HEK293 (cell line): ENCODE measurements around the gene SRSF5.

ENCODE experiments used
- CTCF ChIA-PET: fragments of 350-600 bp; formaldehyde crosslinking; extraction: SDS; loops from one replicate; lab custom pipeline; 2021; ENCODE audit warnings: antibody characterized with exemption; lab: Yijun Ruan, JAX
- POLR2A ChIA-PET: fragments of 300-600 bp; formaldehyde crosslinking; extraction: SDS; loops from one replicate; lab custom pipeline; 2020; ENCODE audit warnings: antibody characterized with exemption, inconsistent platforms; lab: Yijun Ruan, JAX
- H3K27ac ChIP-seq: fragments of 200-500 bp; sonication (Bioruptor generic); 2 replicates; pipeline ENCODE4 v1.5.1; 2014; ENCODE audit warnings: low read depth, low read length, control low read depth, inconsistent platforms; ENCODE audit errors: extremely low read depth
- H3K36me3 ChIP-seq, 2 experiments: fragments of 200-500 bp in 1 of 2; sonication (Bioruptor generic) in 1 of 2; 1 replicate in 1 of 2; 2 replicates in 1 of 2; pipeline ENCODE4 v1.5.1; 2014 to 2017; ENCODE audit warnings: inconsistent platforms in 2 of 2, low read length in 2 of 2; ENCODE audit not compliant: control insufficient read depth in 2 of 2, insufficient read depth in 1 of 2
- H3K4me1 ChIP-seq: fragments of 200-500 bp; sonication (Bioruptor generic); 2 replicates; pipeline ENCODE4 v1.5.1; 2014; ENCODE audit warnings: mild to moderate bottlenecking, low read length, inconsistent platforms; ENCODE audit not compliant: control insufficient read depth, insufficient read depth
- H3K4me3 ChIP-seq: 2 replicates; pipeline ENCODE4 v1.5.1; 2011; ENCODE audit warnings: low read depth, mild to moderate bottlenecking, control low read depth, low read length, moderate library complexity
- H3K9me3 ChIP-seq: fragments of 200-500 bp; sonication (Bioruptor generic); 2 replicates; pipeline ENCODE4 v1.5.1; 2014; ENCODE audit warnings: low read depth, low read length, inconsistent platforms; ENCODE audit not compliant: control insufficient read depth, insufficient read depth
- GLI4 ChIP-seq: fragments of 450-650 bp; formaldehyde crosslinking; IDR thresholded peaks from 2 replicates; pipeline ENCODE4 v1.5.1; 2016; ENCODE audit warnings: missing biosample characterization, missing genetic modification characterization
- HOXD13 ChIP-seq: sonication (generic); formaldehyde crosslinking; IDR thresholded peaks from 2 replicates; pipeline ENCODE4 v1.8.0; 2022; ENCODE audit warnings: missing genetic modification reagents, borderline replicate concordance
- OVOL3 ChIP-seq: fragments of 450-650 bp; formaldehyde crosslinking; IDR thresholded peaks from 2 replicates; pipeline ENCODE4 v1.5.1; 2016; ENCODE audit warnings: missing biosample characterization, missing genetic modification characterization
- PRDM4 ChIP-seq: fragments of 450-650 bp; formaldehyde crosslinking; IDR thresholded peaks from 2 replicates; pipeline ENCODE4 v1.5.1; 2017; ENCODE audit warnings: missing biosample characterization, missing genetic modification characterization
- SP7 ChIP-seq: fragments of 450-650 bp; formaldehyde crosslinking; IDR thresholded peaks from 2 replicates; pipeline ENCODE4 v1.5.1; 2016; ENCODE audit warnings: missing biosample characterization, missing genetic modification characterization
- ZNF426 ChIP-seq: fragments of 450-650 bp; formaldehyde crosslinking; IDR thresholded peaks from 2 replicates; pipeline ENCODE4 v1.5.1; 2017; ENCODE audit warnings: missing biosample characterization, missing genetic modification characterization, mild to moderate bottlenecking, inconsistent platforms, moderate library complexity
- ZNF513 ChIP-seq: fragments of 450-650 bp; IDR thresholded peaks from 2 replicates; pipeline ENCODE4 v1.5.1; 2018; ENCODE audit warnings: missing biosample characterization, missing genetic modification characterization
- ZNF518A ChIP-seq: fragments of 450-650 bp; formaldehyde crosslinking; conservative IDR thresholded peaks from 2 replicates; pipeline ENCODE4 v1.5.1; 2016; ENCODE audit warnings: low read depth, missing biosample characterization, missing genetic modification characterization
- ZNF529 ChIP-seq: fragments of 450-650 bp; formaldehyde crosslinking; IDR thresholded peaks from 2 replicates; pipeline ENCODE4 v1.5.1; 2017; ENCODE audit warnings: missing genetic modification characterization, missing biosample characterization; ENCODE audit not compliant: insufficient replicate concordance
- ZNF549 ChIP-seq: fragments of 450-650 bp; IDR thresholded peaks from 2 replicates; pipeline ENCODE4 v1.5.1; 2018; ENCODE audit warnings: missing biosample characterization, missing genetic modification characterization, mild to moderate bottlenecking, inconsistent platforms, moderate library complexity
- ZNF558 ChIP-seq: fragments of 450-650 bp; formaldehyde crosslinking; IDR thresholded peaks from 2 replicates; pipeline ENCODE4 v1.5.1; 2016; ENCODE audit warnings: missing biosample characterization, missing genetic modification characterization
- ZNF654 ChIP-seq: fragments of 450-650 bp; formaldehyde crosslinking; IDR thresholded peaks from 2 replicates; pipeline ENCODE4 v1.5.1; 2016; ENCODE audit warnings: low read depth, missing biosample characterization, missing genetic modification characterization
- ZNF658 ChIP-seq: fragments of 450-650 bp; formaldehyde crosslinking; IDR thresholded peaks from 2 replicates; pipeline ENCODE4; 2016; ENCODE audit warnings: missing biosample characterization, missing genetic modification characterization
- ZNF843 ChIP-seq: fragments of 450-650 bp; formaldehyde crosslinking; IDR thresholded peaks from 2 replicates; pipeline ENCODE4 v1.5.1; 2016; ENCODE audit warnings: missing biosample characterization, missing genetic modification characterization
- TF ChIP-seq, protein P1 (sequence below): fragments of 450-650 bp; formaldehyde crosslinking; IDR thresholded peaks from 2 replicates; pipeline ENCODE4 v1.5.0; 2017; ENCODE audit warnings: missing biosample characterization, missing genetic modification characterization, borderline replicate concordance

SRSF5 gene

GRCh38 chr14:69719501-69719951, 47.4 kb upstream of the SRSF5 start (continued):
- TF ChIP-seq ZNF529 (no peak), HOXD13 (CRISPR knock-in tag) (no peak), ZNF426 (no peak), ZNF658 (tag by site-specific recombination) (no peak), ZNF843 (tag by site-specific recombination) (no peak), GLI4 (tag by site-specific recombination) (no peak)
- TF ChIP-seq, protein P1, sequence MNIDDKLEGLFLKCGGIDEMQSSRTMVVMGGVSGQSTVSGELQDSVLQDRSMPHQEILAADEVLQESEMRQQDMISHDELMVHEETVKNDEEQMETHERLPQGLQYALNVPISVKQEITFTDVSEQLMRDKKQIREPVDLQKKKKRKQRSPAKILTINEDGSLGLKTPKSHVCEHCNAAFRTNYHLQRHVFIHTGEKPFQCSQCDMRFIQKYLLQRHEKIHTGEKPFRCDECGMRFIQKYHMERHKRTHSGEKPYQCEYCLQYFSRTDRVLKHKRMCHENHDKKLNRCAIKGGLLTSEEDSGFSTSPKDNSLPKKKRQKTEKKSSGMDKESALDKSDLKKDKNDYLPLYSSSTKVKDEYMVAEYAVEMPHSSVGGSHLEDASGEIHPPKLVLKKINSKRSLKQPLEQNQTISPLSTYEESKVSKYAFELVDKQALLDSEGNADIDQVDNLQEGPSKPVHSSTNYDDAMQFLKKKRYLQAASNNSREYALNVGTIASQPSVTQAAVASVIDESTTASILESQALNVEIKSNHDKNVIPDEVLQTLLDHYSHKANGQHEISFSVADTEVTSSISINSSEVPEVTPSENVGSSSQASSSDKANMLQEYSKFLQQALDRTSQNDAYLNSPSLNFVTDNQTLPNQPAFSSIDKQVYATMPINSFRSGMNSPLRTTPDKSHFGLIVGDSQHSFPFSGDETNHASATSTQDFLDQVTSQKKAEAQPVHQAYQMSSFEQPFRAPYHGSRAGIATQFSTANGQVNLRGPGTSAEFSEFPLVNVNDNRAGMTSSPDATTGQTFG (tag by site-specific recombination) = no peak

DNA sequence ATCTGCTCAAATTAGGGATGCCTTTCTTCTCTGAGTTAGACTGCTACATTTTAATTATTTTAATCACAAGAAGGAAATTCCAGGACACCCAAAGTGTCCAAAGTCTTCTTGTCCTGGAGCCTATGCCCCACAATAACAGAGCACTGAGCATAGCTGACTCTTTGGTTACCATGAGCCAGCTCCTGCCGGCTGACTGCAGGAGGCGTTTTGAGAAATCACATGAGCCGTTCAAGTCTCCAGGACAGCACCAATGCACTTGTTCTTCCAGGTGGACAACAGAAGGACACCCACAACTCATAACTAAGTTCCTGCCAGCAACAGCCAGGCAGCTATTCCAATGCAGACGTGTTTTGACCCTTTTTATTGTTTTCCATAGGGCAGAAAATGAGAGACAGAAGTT, 46.0 kb upstream of the SRSF5 start:
- no peaks in the 10 kb centered on the region for H3K36me3 ChIP-seq
- POLR2A ChIA-PET = no interaction called here
- no peak overlapping the region for H3K4me3 ChIP-seq
- no peaks in the 10 kb centered on the region for H3K9me3 ChIP-seq
- TF ChIP-seq ZNF558 (tag by site-specific recombination) (no peak), OVOL3 (tag by site-specific recombination) (no peak), ZNF426 (no peak), ZNF549 (tag by site-specific recombination) (no peak), SP7 (no peak), ZNF513 (tag by site-specific recombination) (no peak), PRDM4 (tag by site-specific recombination) (no peak), ZNF518A (tag by site-specific recombination) (no peak), ZNF843 (tag by site-specific recombination) (no peak), ZNF654 (tag by site-specific recombination) (no peak)
- H3K4me1 ChIP-seq = peaks cover 8% of the 10 kb centered on the region
- no peak overlapping the region for H3K27ac ChIP-seq
- CTCF ChIA-PET = interaction anchor here (1.0 kb wide), 1 partner anchor 135 kb away, joined by 4 read pairs; no protein-coding TSS in a partner anchor
